H1 (cell line): Measurements from ENCODE around the gene NEU2. TPM values are rescaled to one million over a fixed set of nuclear protein-coding genes. Genes with fewer than 3 reads are reported as not detected.

Source experiments
- ATF3 ChIP-seq: IDR thresholded peaks from 2 replicates; pipeline ENCODE4 v1.6.1; 2011; ENCODE audit warnings: low read depth, mild to moderate bottlenecking, low read length; ENCODE audit not compliant: insufficient read depth
- CEBPB ChIP-seq: IDR thresholded peaks from 2 replicates; pipeline ENCODE4 v1.6.1; 2012; ENCODE audit warnings: low read depth, low read length
- CHD2 ChIP-seq: IDR thresholded peaks from 2 replicates; pipeline ENCODE4 v1.6.1; 2012; ENCODE audit warnings: low read length, improper control_type of control experiment
- CTCF ChIP-seq, 3 experiments: IDR thresholded peaks; 1 replicate in 2 of 3; 2 replicates in 1 of 3; pipeline versions ENCODE4 v1.5.1 to v1.6.1; 2011; ENCODE audit warnings: low read length in 3 of 3, mild to moderate bottlenecking in 3 of 3, inconsistent platforms in 2 of 3, low read depth in 1 of 3, moderate library complexity in 1 of 3; ENCODE audit not compliant: insufficient read depth in 1 of 3; ENCODE audit errors: control extremely low read depth in 1 of 3
- HDAC2 ChIP-seq, 2 experiments: fragments of 300-600 bp in 1 of 2; sonication (generic) in 1 of 2; IDR thresholded peaks; 2 replicates each; pipeline ENCODE4 v1.6.1; 2011 to 2012; ENCODE audit warnings: low read depth in 2 of 2, low read length in 2 of 2, mild to moderate bottlenecking in 2 of 2, moderate library complexity in 2 of 2, borderline replicate concordance in 1 of 2, inconsistent platforms in 1 of 2
- POU5F1 ChIP-seq: IDR thresholded peaks from 2 replicates; pipeline ENCODE4 v1.6.1; 2011; ENCODE audit warnings: low read depth, mild to moderate bottlenecking, low read length, moderate library complexity
- RFX5 ChIP-seq: IDR thresholded peaks from 2 replicates; pipeline ENCODE4 v1.6.1; 2011; ENCODE audit warnings: low read depth, low read length, improper control_type of control experiment, borderline replicate concordance
- YY1 ChIP-seq: IDR thresholded peaks from 2 replicates; pipeline ENCODE4 v1.6.1; 2011; ENCODE audit warnings: low read depth, mild to moderate bottlenecking, low read length
- ZNF274 ChIP-seq: IDR thresholded peaks from 2 replicates; pipeline ENCODE4 v1.7.0; 2012; ENCODE audit warnings: low read length, borderline replicate concordance; ENCODE audit errors: extremely low read depth
- polyA plus RNA-seq, 7 experiments: library from polyadenylated mRNA; depleted of rRNA in 3 of 7; stranded (reverse) in 5 of 7; unstranded in 2 of 7; fragments of >200 nt in 5 of 7; fragments of 200-250 nt in 2 of 7; gene quantifications; 1 replicate in 5 of 7; 2 replicates in 1 of 7; 4 replicates in 1 of 7; pipeline versions ENCODE4 v1.2.1 to v1.2.3, GENCODE V29; 2011 to 2013; ENCODE audit warnings: missing spikeins in 2 of 7, mixed read lengths in 2 of 7
- total RNA-seq: library from RNA; stranded (reverse); fragmentation: NEBNext Ultra II Directional; extraction: Animal tissue kit (Norgen Biotek cat#: 25700); gene quantifications from 2 replicates; pipeline ENCODE4 v1.2.1, GENCODE V29; 2021

Gene NEU2
- total and polyA plus RNA-seq, 2 of the 8 experiments (the other 6 are each of a cell fraction or from before 2014, with no cell fraction given) = 0.12 TPM; not detected in 1

DNA sequence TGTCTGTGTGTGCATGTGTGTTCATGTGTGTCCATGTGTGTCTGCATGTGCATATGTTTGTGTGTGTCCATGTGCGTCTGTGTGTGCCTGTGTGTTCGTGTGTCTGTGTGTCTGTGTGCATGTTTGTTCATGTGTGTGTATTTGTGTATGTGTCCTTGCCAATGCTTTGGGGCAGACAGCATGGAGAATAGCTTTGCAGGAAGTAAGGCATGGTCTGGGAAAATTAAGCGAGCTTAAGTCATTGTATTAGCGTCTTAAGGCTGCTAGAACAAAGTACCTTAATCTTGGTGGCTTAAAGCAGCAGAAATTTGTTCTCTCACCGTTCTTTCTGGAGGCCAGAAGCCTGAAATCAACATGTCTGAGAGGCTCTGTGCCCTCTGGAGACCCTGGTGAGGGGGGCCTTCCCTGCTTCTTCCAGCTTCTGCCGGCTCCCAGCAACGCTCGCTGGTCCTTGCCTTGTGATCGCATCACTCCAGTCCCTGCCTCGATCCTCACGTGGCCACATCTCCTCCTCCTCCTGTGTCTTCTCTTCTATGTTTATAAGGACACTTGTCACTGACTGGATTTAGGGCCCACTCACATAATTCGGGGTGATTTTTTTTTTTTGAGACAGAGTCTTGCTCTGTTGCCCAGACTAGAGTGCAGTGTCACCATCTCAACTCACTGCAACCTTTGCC lies 3.8 kb downstream of the NEU2 start (continued):
- TF ChIP-seq POU5F1 (no peak), CEBPB (no peak), CTCF (IDR thresholded peaks at IDR 0.05; ENCODE audit: control extremely low read depth in 1 of 3, insufficient read depth in 1 of 3, low read depth in 1 of 3, low read length in 3 of 3) (no peak), CHD2 (no peak), ZNF274 (no peak), YY1 (no peak), RFX5 (no peak), ATF3 (no peak), HDAC2 (IDR thresholded peaks at IDR 0.05; ENCODE audit: borderline replicate concordance in 1 of 2, low read depth in 2 of 2, low read length in 2 of 2) (no peak)
